HG02981 (cell line): ENCODE results near the gene TMC8.
"Not testable (repeated sequence)": the region's sequence is repeated elsewhere in the genome, so short reads cannot be mapped to it uniquely, and the experiment has no call there.

ENCODE experiments used
- ATAC-seq: cut with Tn5 transposase; IDR thresholded peaks from one replicate; pipeline ENCODE4 v1.9.1; 2021; ENCODE audit warnings: mild to moderate bottlenecking, moderate library complexity; ENCODE audit not compliant: unreplicated experiment

Gene TMC8

GRCh38 chr17:78130437-78131101, at the start of gene TMC8:
Gene TMC8, plus strand, starts transcription at chr17:78130771. Its CDS starts 818 bp downstream, at chr17:78131589.
- peak; percentile 26 for ATAC-seq

GRCh38 chr17:78081551-78081950, 49.0 kb upstream of the TMC8 start:
- ATAC-seq = no peak

- not testable (repeated sequence) for ATAC-seq
Observed at GRCh38 chr17:78082355-78082872, 48.2 kb upstream of the TMC8 start.

- no peak for ATAC-seq
Observed at GRCh38 chr17:78082988-78083387, 47.6 kb upstream of the TMC8 start.

- no peak for ATAC-seq
Observed at GRCh38 chr17:78086740-78087139, 43.8 kb upstream of the TMC8 start.

- ATAC-seq = no peak
Observed at GRCh38 chr17:78088529-78088928, 42.0 kb upstream of the TMC8 start.

GRCh38 chr17:78089576-78090281, 40.8 kb upstream of the TMC8 start:
- ATAC-seq = no peak

GRCh38 chr17:78092794-78093324, 37.7 kb upstream of the TMC8 start:
- no peak for ATAC-seq

- ATAC-seq = no peak
Observed at GRCh38 chr17:78095035-78095434, 35.5 kb upstream of the TMC8 start.

- ATAC-seq = no peak
Observed at GRCh38 chr17:78096093-78096492, 34.5 kb upstream of the TMC8 start.

- no peak for ATAC-seq
Observed at GRCh38 chr17:78101112-78101511, 29.5 kb upstream of the TMC8 start.

GRCh38 chr17:78101542-78101941, 29.0 kb upstream of the TMC8 start:
- no peak for ATAC-seq

GRCh38 chr17:78103311-78103710, 27.3 kb upstream of the TMC8 start:
- no peak for ATAC-seq

- ATAC-seq = no peak
Observed at GRCh38 chr17:78104540-78104941, 26.0 kb upstream of the TMC8 start.

- ATAC-seq = no peak
Observed at GRCh38 chr17:78105101-78105500, 25.5 kb upstream of the TMC8 start.

GRCh38 chr17:78105551-78105950, 25.0 kb upstream of the TMC8 start:
- no peak for ATAC-seq

GRCh38 chr17:78106211-78106610, 24.4 kb upstream of the TMC8 start:
- no peak for ATAC-seq

GRCh38 chr17:78107457-78107856, 23.1 kb upstream of the TMC8 start:
- ATAC-seq = no peak

GRCh38 chr17:78107976-78108725, 22.4 kb upstream of the TMC8 start:
- no peak for ATAC-seq

GRCh38 chr17:78108726-78109488, 21.7 kb upstream of the TMC8 start:
- ATAC-seq = no peak

GRCh38 chr17:78109489-78109761, 21.1 kb upstream of the TMC8 start:
- ATAC-seq = no peak
